Stimulated activated naive CD8-positive, alpha-beta T cell treated with anti-CD3 and anti-CD28 coated beads, Interleukin-15, Interleukin-2, amounts not matched to agents 100 ng/mL and 50 ng/mL, for 24 hours (primary cell): ENCODE data around the gene AHI1.
"Not testable (repeated sequence)": the region's sequence is repeated elsewhere in the genome, so short reads cannot be mapped to it uniquely, and the experiment has no call there.

Source experiments
- H3K27ac Mint-ChIP-seq: one replicate; pipeline ENCODE4 v1.8.0; 2021; ENCODE audit warnings: mild to moderate bottlenecking, mixed read lengths
- H3K27me3 Mint-ChIP-seq: one replicate; pipeline ENCODE4 v1.8.0; 2021; ENCODE audit warnings: mixed read lengths
- H3K36me3 Mint-ChIP-seq: one replicate; pipeline ENCODE4 v1.8.0; 2021; ENCODE audit warnings: low read depth, mixed read lengths
- H3K4me1 Mint-ChIP-seq: one replicate; pipeline ENCODE4 v1.8.0; 2021; ENCODE audit warnings: low read depth, mixed read lengths
- H3K4me3 Mint-ChIP-seq: one replicate; pipeline ENCODE4 v1.8.0; 2021; ENCODE audit warnings: mild to moderate bottlenecking, mixed read lengths
- H3K9me3 Mint-ChIP-seq: one replicate; pipeline ENCODE4 v1.8.0; 2021; ENCODE audit warnings: mixed read lengths

Gene AHI1

DNA sequence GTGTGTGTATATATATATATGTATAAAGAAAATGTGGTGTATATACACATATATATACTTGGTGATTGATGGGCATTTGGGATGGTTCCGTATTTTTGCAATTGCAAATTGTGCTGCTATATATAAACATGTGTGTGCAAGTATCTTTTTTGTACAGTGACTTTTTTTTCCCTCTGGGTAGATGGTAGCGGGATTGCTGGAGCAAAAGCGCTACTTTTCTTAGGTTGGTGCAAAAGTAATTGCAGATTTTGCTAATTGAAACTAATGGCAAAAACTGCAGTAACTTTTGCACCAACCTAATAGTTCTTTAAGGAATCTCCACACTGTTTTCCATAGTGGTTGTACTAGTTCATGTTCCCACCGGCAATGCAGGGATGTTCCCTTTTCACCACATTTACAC, 135.4 kb downstream of the AHI1 start:
- Mint-ChIP-seq H3K4me3 (no peak overlapping the region), H3K27me3 (no peaks in the 10 kb centered on the region), H3K9me3 (peaks cover 22% of the 10 kb centered on the region), H3K27ac (no peak overlapping the region), H3K36me3 (peaks cover 12% of the 10 kb centered on the region), H3K4me1 (no peaks in the 10 kb centered on the region)

DNA sequence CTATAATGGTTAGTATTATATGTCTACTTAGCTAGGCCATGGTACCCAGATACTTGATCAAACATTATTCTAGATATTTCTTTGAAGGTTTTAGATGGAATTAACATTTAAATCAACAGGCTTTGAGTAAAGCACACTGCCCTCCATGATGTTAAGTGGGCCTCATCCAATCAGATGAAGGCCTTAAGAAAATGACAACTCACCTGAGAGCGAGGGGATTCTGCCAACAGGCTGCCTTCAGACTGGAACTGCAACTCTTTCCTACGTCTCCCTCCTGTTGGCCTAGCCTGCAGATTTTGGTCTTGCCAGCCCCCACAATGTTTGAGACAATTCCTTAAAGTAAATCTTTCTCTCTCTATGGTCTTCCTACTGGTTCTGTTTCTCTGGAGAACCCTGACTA, 137.3 kb downstream of the AHI1 start:
- Mint-ChIP-seq H3K9me3 (peaks cover 5% of the 10 kb centered on the region), H3K4me1 (no peaks in the 10 kb centered on the region), H3K27me3 (no peaks in the 10 kb centered on the region), H3K4me3 (no peak overlapping the region), H3K36me3 (peaks cover 14% of the 10 kb centered on the region), H3K27ac (no peak overlapping the region)

DNA sequence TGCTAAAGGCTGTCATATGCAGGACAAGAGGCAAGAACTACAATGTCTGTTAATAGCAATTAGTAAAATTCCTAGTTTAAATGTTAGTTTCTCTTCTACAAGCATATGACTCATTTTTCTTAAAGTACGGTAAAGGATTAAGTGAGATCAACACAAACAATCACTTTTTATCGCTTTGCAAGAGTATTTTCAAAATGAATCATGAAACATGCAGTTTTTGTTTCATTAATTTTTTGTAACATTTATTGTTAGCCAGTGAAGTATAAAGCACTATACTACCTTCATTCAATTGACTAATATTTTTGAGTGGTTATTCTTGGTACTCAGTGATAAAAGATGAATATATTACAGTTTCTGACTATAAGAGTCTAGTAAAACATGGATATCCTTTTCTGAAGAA, 138.6 kb downstream of the AHI1 start:
- H3K9me3 Mint-ChIP-seq, result no peaks in the 10 kb centered on the region
- H3K27ac Mint-ChIP-seq, result no peak overlapping the region
- H3K4me3 Mint-ChIP-seq, result no peak overlapping the region
- H3K27me3 Mint-ChIP-seq, result no peaks in the 10 kb centered on the region
- peaks cover 12% of the 10 kb centered on the region for H3K36me3 Mint-ChIP-seq
- no peaks in the 10 kb centered on the region for H3K4me1 Mint-ChIP-seq

DNA sequence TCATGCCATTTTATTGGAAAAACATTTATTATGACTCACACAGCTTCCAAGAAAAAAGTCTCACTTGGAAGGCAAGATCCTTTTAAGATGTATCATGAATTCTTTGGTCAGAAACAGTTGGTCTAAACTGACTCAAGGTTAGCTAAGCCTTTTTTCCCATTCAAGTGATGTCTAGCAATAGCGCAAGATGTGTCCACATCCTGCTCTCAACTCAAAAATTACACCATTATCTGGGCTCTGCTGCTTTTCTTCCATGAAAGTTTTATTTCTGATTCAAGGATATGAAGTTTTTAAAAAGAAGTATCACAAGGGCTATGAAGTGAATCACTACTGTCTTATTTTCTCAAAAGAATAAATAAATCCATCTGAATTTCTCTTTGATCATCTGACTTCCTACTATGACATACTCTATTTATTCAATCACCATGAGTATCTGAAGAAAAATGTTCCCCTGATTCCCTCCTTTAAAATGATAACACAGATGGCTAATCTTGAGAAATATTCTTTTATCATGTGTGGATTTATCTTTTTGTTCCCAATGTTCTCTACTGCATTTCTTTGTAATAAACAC, 139.2 kb downstream of the AHI1 start:
- H3K4me1 Mint-ChIP-seq, result no peaks in the 10 kb centered on the region
- peaks cover 12% of the 10 kb centered on the region for H3K36me3 Mint-ChIP-seq
- no peak overlapping the region for H3K4me3 Mint-ChIP-seq
- H3K27me3 Mint-ChIP-seq, result no peaks in the 10 kb centered on the region
- H3K9me3 Mint-ChIP-seq, result no peaks in the 10 kb centered on the region
- no peak overlapping the region for H3K27ac Mint-ChIP-seq

DNA sequence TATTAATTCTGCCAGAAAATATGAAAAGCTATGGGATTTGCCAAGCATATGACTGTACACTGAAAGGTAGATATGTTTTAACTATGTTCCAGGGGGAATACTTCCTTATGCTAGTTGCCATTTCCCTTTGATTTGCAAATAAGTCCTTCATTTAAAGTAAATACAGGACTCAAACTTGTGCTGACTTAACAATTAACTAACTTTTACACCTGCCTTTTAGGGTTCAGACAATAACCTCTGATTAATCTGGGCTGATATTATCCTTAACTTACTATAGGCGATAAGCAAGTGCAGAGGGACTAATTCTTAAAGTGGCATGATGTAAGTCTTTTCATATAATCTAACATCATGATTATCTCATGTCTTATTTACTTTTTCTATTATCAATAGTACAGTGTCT, 143.1 kb downstream of the AHI1 start:
- Mint-ChIP-seq H3K4me1 (no peaks in the 10 kb centered on the region), H3K9me3 (no peaks in the 10 kb centered on the region), H3K36me3 (peaks cover 28% of the 10 kb centered on the region), H3K27ac (no peak overlapping the region), H3K27me3 (no peaks in the 10 kb centered on the region), H3K4me3 (no peak overlapping the region)

DNA sequence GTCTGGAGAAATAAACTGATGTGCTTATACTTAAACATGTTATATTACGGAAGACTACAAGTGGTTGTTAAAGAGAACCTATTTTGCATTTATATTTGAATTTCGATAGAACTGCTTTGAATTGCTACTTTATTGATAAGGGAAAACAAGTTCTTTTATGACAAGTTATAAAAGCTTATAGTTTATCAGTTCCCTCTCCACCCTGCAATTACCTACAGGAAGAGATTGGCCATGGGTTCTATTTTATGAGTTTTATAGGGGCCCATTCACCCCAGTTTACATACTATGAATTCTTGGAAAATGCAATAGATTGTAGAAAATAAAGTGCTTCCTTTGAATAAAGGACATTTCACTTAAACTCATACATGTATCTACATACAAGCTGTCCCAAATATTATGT, 144.4 kb downstream of the AHI1 start:
- Mint-ChIP-seq H3K4me3 (no peak overlapping the region), H3K36me3 (peaks cover 28% of the 10 kb centered on the region), H3K27me3 (no peaks in the 10 kb centered on the region), H3K9me3 (no peaks in the 10 kb centered on the region), H3K4me1 (no peaks in the 10 kb centered on the region), H3K27ac (no peak overlapping the region)

DNA sequence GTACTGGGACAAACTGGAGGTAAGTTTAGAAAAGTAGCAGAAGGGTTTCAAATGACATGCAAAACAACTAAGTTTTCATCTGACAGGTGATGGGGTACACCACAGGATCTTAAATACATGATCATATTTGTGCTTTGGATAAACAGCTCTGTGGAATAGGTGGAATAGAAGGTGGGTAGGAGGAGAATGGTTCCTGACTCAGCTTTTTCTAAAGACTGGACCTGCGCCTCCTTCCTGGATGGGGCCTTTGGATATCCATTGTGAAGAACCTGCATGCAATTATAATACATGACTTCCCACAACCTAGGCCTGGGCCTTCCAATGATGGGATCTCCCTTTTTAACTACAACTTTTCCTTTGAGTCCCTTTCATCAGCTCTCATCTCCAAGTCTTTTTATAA, 145.9 kb downstream of the AHI1 start:
- H3K4me3 Mint-ChIP-seq, result no peak overlapping the region
- no peaks in the 10 kb centered on the region for H3K27me3 Mint-ChIP-seq
- no peaks in the 10 kb centered on the region for H3K9me3 Mint-ChIP-seq
- H3K4me1 Mint-ChIP-seq, result peaks cover 4% of the 10 kb centered on the region
- no peak overlapping the region for H3K27ac Mint-ChIP-seq
- H3K36me3 Mint-ChIP-seq, result peaks cover 32% of the 10 kb centered on the region

DNA sequence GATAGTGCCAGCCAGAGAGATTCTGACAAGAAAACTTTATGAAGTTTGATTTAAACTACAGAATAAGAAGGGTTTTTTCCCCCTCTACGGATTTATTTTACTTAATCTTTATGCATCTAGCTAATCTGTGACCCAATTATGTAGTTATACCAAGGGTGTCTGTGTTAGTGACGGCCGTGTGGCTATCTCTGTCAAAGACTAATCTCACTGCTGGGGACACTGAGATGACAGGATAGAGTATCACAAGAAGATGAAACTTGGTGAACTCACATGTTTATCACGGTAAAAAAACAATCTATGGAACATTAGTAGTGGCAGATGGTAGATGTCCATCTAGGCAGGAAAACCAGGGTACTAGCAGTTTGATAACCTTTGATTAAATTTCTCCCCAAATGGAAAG, 149.7 kb downstream of the AHI1 start:
- H3K27ac Mint-ChIP-seq, result no peak overlapping the region
- H3K4me3 Mint-ChIP-seq, result no peak overlapping the region
- no peaks in the 10 kb centered on the region for H3K27me3 Mint-ChIP-seq
- peaks cover 6% of the 10 kb centered on the region for H3K4me1 Mint-ChIP-seq
- H3K36me3 Mint-ChIP-seq, result peaks cover 34% of the 10 kb centered on the region
- no peaks in the 10 kb centered on the region for H3K9me3 Mint-ChIP-seq

DNA sequence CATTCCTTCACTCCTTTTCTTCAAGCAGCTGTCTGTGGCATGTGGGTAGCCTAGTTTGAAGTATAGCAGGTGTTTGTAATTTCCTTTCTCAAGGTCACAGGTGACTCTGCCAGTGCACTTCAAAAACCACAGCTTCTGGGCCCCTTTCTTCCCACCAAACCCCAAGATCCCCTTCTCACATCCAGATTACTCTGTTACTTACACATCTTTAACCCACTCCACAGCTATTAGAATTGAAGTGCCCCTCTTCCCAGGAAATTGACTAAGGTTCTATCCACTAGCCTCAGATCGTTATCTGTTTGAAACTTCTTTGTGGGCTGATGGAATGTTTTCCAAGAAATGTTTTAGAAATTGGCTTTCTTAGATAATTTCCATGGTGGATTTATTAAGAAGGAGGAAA, 150.8 kb downstream of the AHI1 start:
- Mint-ChIP-seq H3K9me3 (no peaks in the 10 kb centered on the region), H3K27ac (no peak overlapping the region)

DNA sequence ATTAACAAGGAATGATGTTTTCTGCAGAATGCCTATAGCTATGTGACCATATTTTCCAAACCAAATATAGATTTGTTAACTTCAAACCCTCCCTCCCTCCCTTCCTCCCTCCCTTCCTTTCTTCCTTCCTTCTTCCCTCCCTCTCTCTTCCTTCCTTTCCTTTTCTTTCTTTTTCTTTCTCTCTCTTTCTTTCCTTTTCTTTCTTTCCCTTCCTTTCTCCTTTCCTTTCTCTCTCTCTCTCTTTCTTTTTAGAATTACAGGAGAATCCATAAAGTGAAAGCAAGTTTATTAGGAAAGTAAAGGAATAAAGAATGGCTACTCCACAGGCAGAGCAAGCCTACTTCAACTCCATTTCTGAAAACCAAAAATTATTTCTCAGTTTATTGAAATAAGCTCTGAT, 153.0 kb downstream of the AHI1 start:
- Mint-ChIP-seq H3K27me3 (no peaks in the 10 kb centered on the region), H3K36me3 (peaks cover 31% of the 10 kb centered on the region), H3K4me3 (no peak overlapping the region), H3K27ac (no peak overlapping the region), H3K9me3 (no peaks in the 10 kb centered on the region), H3K4me1 (peaks cover 6% of the 10 kb centered on the region)

More for the DNA sequence above, 150.8 kb downstream of the AHI1 start:
- Mint-ChIP-seq H3K4me1 (peaks cover 6% of the 10 kb centered on the region), H3K27me3 (no peaks in the 10 kb centered on the region), H3K4me3 (no peak overlapping the region), H3K36me3 (peaks cover 37% of the 10 kb centered on the region)

DNA sequence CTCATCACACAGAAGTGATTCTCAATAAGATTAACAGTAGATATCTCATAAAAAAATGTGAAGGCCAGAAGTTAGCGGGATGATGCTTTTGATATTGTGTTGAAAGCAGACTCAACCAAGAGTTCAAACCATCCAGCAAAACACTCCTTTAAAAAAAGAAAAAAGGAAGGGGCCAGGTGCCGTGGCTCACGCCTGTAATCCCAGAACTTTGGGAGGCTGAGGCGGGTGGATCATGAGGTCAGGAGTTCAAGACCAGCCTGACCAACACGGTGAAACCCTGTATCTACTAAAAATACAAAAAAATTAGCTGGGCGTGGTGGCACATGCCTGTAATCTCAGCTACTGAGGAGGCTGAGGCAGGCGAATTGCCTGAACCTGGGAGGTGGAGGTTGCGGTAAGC, 157.6 kb downstream of the AHI1 start:
- not testable (repeated sequence) for H3K4me3 Mint-ChIP-seq, H3K4me1 Mint-ChIP-seq, H3K27me3 Mint-ChIP-seq, H3K9me3 Mint-ChIP-seq, H3K27ac Mint-ChIP-seq
- H3K36me3 Mint-ChIP-seq, result peaks cover 22% of the 10 kb centered on the region

DNA sequence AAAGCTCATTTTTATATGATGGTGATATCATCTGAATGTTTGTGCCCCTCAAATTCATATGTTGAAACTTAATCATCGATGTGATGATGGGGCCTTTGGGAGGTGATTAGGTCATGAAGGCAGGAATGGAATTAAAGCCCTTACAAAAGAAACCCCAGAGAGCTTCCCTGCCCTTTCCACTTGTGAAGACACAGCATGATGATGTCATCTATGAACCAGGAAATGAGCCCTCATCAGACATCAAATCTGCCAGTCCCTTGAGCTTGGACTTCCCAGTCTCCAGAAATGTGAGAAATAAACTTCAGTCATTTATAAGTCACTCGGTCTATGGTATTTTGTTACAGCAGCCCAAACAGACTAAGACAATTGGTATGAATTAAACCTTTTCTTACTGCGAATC, 163.4 kb downstream of the AHI1 start:
- Mint-ChIP-seq H3K27ac (no peak overlapping the region), H3K4me3 (no peak overlapping the region), H3K4me1 (peaks cover 5% of the 10 kb centered on the region), H3K36me3 (peaks cover 4% of the 10 kb centered on the region), H3K9me3 (no peaks in the 10 kb centered on the region), H3K27me3 (no peaks in the 10 kb centered on the region)

DNA sequence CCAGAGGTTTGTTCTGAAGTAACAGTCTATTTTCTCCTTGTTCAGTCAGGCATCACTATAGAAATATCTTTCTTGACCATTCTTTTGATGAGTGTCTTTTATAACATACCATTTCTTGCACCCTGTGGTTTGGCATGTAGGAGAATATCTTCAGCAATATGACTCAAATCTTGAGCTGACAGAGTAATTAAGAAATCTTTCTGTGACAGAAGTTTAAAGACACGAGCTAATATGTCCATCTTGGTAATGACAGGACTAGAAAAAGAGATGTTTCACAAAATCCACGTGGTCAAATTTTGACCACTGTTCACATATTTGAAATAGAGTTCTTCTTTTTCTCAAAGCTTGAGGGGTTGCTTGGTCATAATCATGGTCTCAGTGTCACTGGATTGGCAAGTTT, 166.5 kb downstream of the AHI1 start:
- Mint-ChIP-seq H3K4me1 (peaks cover 5% of the 10 kb centered on the region), H3K9me3 (no peaks in the 10 kb centered on the region), H3K27me3 (no peaks in the 10 kb centered on the region), H3K27ac (no peak overlapping the region), H3K4me3 (no peak overlapping the region), H3K36me3 (no peaks in the 10 kb centered on the region)

DNA sequence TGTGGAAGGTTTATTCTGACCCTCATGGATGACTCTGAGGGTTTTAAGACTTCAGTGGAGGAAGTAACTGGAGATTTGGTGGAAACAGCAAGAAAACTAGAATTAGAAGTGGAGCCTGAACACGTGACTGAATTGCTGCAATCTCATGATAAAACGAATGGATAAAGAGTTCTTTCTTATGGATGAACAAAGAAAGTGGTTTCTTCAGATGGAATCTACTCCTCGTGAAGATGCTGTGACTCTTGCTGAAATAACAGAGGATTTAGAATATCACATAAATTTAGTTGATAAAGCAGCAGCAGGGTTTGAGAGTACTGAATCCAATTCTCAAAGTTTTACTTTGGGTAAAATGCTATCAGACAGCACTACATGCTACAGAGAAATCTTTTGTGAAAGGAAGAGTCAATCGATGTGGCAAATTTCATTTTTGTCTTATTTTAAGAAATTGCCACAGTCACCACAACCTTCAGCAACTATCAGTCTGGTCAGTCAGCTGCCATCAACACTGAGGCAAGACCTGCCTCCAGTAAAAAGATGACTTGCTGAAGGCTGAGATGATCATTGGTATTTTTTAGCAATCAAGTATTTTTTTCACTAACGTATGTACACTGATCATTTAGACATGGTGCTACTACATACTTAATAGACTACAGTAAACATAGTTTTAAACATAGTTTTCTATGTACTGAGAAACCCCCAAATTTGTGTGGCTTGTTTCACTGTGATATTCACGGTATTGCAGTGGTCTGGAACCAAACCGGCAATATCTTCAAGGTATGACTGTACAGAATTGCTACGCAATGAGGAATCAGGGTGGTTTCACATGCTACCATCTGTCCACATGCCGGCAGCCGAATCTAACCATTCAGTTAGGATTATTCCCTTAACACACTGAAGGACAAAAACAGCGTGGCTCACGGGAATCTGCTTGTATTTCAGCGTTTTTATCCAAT, 167.4 kb downstream of the AHI1 start:
- peaks cover 5% of the 10 kb centered on the region for H3K4me1 Mint-ChIP-seq
- H3K27me3 Mint-ChIP-seq, result no peaks in the 10 kb centered on the region
- no peak overlapping the region for H3K4me3 Mint-ChIP-seq

DNA sequence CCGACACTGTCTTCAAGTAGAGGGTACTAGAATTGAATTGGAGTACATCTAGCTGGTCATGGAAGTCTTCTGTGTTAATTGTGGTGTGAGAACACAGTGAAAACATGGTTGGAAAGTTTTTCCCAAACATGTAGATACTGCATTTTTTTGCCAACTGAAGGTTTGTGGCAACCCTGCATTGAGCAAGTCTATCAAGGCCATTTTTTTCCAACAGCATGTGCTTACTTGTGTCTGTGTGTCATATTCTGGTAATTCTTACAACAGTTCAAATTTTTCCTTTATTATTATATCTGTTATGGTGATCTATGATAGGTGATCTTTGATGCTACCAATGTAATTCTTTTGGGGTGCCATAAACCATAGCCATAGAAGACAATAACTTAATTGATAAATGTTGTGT, 169.4 kb downstream of the AHI1 start:
- Mint-ChIP-seq H3K4me3 (no peak overlapping the region), H3K27me3 (no peaks in the 10 kb centered on the region), H3K27ac (no peak overlapping the region), H3K4me1 (peaks cover 7% of the 10 kb centered on the region), H3K9me3 (no peaks in the 10 kb centered on the region), H3K36me3 (peaks cover 2% of the 10 kb centered on the region)

More for the DNA sequence above, 167.4 kb downstream of the AHI1 start:
- H3K27ac Mint-ChIP-seq, result no peak overlapping the region
- no peaks in the 10 kb centered on the region for H3K9me3 Mint-ChIP-seq
- no peaks in the 10 kb centered on the region for H3K36me3 Mint-ChIP-seq
